Hepatocyte (in vitro differentiated cells): Measurements from ENCODE around the gene GLRA2. TPM values are rescaled to one million over a fixed set of nuclear protein-coding genes. Genes with fewer than 3 reads are reported as not detected.
A peak's percentile ranks its signal among the peaks of the same experiment; 100 is the strongest.

Experiments used
- DNase-seq: peaks from one replicate; pipeline ENCODE4 v3.0.0-alpha.2; 2016; ENCODE audit warnings: low spot score
- H2AFZ ChIP-seq: fragments of 200-600 bp; sonication (generic); 2 replicates; pipeline ENCODE4 v1.6.0; 2016; ENCODE audit warnings: antibody characterized with exemption, mild to moderate bottlenecking
- H3K27ac ChIP-seq: fragments of 200-600 bp; sonication (generic); 2 replicates; pipeline ENCODE4 v1.5.1; 2016; ENCODE audit warnings: mild to moderate bottlenecking
- H3K27me3 ChIP-seq: fragments of 200-600 bp; sonication (generic); 2 replicates; pipeline ENCODE4 v1.6.1; 2016
- H3K36me3 ChIP-seq: fragments of 200-600 bp; sonication (generic); replicated peaks from 2 replicates; pipeline ENCODE4 v1.5.1; 2016; ENCODE audit warnings: low read depth; ENCODE audit not compliant: insufficient read depth
- H3K4me1 ChIP-seq: fragments of 200-600 bp; sonication (generic); 2 replicates; pipeline ENCODE4 v1.5.1; 2016; ENCODE audit warnings: mild to moderate bottlenecking, moderate library complexity; ENCODE audit not compliant: insufficient read depth
- H3K4me2 ChIP-seq: fragments of 200-600 bp; sonication (generic); 2 replicates; pipeline ENCODE4 v1.6.0; 2016
- H3K4me3 ChIP-seq: fragments of 200-600 bp; sonication (generic); 2 replicates; pipeline ENCODE4 v1.5.1; 2016; ENCODE audit warnings: mild to moderate bottlenecking
- H3K79me2 ChIP-seq: fragments of 200-600 bp; sonication (generic); 2 replicates; pipeline ENCODE4 v1.6.0; 2017; ENCODE audit warnings: mild to moderate bottlenecking
- H3K9me2 ChIP-seq: fragments of 200-600 bp; sonication (generic); replicated peaks from 2 replicates; pipeline ENCODE4 v1.6.0; 2017; ENCODE audit warnings: mild to moderate bottlenecking; ENCODE audit not compliant: insufficient read depth
- H3K9me3 ChIP-seq: fragments of 200-600 bp; sonication (generic); 2 replicates; pipeline ENCODE4 v1.5.1; 2016; ENCODE audit warnings: low read depth, mild to moderate bottlenecking
- H4K20me1 ChIP-seq: fragments of 200-600 bp; sonication (generic); 2 replicates; pipeline ENCODE4 v1.6.0; 2016; ENCODE audit warnings: mild to moderate bottlenecking; ENCODE audit not compliant: insufficient read depth, poor library complexity, severe bottlenecking
- EZH2 ChIP-seq: fragments of 200-600 bp; sonication (generic); IDR thresholded peaks from 2 replicates; pipeline ENCODE4 v1.6.1; 2016; ENCODE audit warnings: antibody characterized with exemption, mild to moderate bottlenecking, borderline replicate concordance
- EZH2phosphoT487 ChIP-seq: fragments of 200-600 bp; sonication (generic); IDR thresholded peaks from one replicate; pipeline ENCODE4 v1.6.1; 2018; ENCODE audit warnings: antibody characterized with exemption, mild to moderate bottlenecking, low read depth, moderate library complexity; ENCODE audit not compliant: unreplicated experiment, severe bottlenecking
- WGBS: methylation state at CpG from one replicate; pipeline ENCODE4 v1.1.6; 2016; ENCODE audit warnings: low lambda C conversion rate; ENCODE audit errors: missing lambda C conversion rate; 5-methylcytosine and 5-hydroxymethylcytosine counted together
- polyA plus RNA-seq: library from polyadenylated mRNA; unstranded; fragments of >200 nt; fragmentation: Nextera tagmentation; extraction: Ambion mirVana; gene quantifications from 2 replicates; pipeline ENCODE4 v1.2.1, GENCODE V29; 2016
- total RNA-seq: library from RNA; depleted of rRNA; stranded (reverse); fragments of >200 nt; gene quantifications from 2 replicates; pipeline ENCODE4 v1.2.3, GENCODE V29; 2014
- TF ChIP-seq, protein P1 (sequence below): fragments of 200-600 bp; sonication (generic); IDR thresholded peaks from 2 replicates; pipeline ENCODE4 v1.5.1; 2016; ENCODE audit warnings: antibody characterized with exemption, mild to moderate bottlenecking; ENCODE audit not compliant: poor library complexity

The GLRA2 gene
- total and polyA plus RNA-seq, 2 experiments from 2014 or later: not detected

DNA sequence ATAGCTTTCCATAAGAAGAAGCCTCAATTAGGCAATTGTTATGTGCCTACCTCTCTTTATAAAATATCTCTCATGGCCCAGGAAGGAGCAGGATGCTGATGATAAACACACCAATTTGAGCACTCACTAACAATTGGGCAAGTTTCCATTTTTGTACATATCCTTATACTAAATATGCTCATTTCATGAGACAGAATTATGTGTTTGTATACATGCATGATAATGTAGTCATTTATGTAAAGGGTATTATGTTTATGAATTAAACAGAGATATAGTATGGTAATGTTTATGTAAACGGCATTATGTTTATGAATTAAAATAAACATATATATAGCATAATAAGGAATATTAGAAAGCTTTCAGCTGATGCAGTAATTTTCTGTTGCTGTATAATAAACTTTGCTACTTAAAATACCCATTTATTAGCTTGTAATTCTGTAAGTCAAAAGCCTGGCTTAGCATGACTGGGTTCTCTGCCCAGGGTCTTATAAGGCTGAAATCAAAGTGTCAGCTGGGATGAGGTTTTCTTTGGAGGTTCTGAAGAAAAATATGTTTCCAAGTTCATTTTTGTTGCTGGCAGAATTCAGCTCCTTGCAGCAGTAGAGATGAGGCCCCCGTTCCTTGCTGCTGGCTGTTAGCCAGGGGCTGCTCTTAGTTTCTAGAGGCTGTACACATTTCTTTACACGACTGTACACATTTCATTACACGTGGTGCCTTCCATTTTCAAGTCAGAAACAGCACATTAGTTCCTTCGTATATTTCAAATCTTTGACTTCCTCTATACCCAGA, 89.0 kb downstream of the GLRA2 start:
- H3K27ac ChIP-seq: no peak overlapping the region
- DNase-seq: peak; percentile 13
- H3K9me2 ChIP-seq: no peaks in the 10 kb centered on the region
- H4K20me1 ChIP-seq: no peaks in the 10 kb centered on the region
- no peaks in the 10 kb centered on the region for H3K4me1 ChIP-seq
- WGBS: 51% methylated on average over 5 of the region's 5 CpGs
- H3K36me3 ChIP-seq: no peaks in the 10 kb centered on the region
- no peak for TF ChIP-seq EZH2phosphoT487
- TF ChIP-seq, protein P1, sequence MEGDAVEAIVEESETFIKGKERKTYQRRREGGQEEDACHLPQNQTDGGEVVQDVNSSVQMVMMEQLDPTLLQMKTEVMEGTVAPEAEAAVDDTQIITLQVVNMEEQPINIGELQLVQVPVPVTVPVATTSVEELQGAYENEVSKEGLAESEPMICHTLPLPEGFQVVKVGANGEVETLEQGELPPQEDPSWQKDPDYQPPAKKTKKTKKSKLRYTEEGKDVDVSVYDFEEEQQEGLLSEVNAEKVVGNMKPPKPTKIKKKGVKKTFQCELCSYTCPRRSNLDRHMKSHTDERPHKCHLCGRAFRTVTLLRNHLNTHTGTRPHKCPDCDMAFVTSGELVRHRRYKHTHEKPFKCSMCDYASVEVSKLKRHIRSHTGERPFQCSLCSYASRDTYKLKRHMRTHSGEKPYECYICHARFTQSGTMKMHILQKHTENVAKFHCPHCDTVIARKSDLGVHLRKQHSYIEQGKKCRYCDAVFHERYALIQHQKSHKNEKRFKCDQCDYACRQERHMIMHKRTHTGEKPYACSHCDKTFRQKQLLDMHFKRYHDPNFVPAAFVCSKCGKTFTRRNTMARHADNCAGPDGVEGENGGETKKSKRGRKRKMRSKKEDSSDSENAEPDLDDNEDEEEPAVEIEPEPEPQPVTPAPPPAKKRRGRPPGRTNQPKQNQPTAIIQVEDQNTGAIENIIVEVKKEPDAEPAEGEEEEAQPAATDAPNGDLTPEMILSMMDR: no peak
- TF ChIP-seq EZH2: no peak
- H3K4me3 ChIP-seq: no peak overlapping the region
- H3K4me2 ChIP-seq: no peak overlapping the region
- no peak overlapping the region for H2AFZ ChIP-seq
- no peaks in the 10 kb centered on the region for H3K79me2 ChIP-seq
- H3K27me3 ChIP-seq: no peaks in the 10 kb centered on the region
- H3K9me3 ChIP-seq: no peaks in the 10 kb centered on the region

DNA sequence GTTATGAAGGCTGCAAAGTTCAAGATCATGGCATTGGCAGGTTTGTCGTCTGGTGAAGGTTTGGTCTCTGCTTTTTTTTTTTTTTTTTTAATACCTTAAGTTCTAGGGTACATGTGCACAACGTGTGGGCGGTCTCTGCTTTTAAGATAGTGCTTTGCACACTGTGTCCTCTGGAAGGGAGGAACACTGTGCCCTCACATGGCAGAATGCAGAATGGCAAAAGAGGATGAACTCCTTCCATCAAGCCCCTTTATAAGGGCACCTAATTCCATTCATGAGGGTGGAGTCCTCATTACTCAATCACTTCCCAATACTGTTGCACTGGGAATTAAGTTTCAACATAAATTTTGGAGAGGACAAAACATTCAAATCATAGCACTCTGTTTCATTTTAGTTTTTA, 101.4 kb downstream of the GLRA2 start:
- Histone ChIP-seq H3K4me2 (no peak overlapping the region), H2AFZ (no peak overlapping the region), H3K9me3 (no peaks in the 10 kb centered on the region), H4K20me1 (no peaks in the 10 kb centered on the region), H3K27me3 (no peaks in the 10 kb centered on the region), H3K36me3 (no peaks in the 10 kb centered on the region), H3K4me3 (no peak overlapping the region), H3K4me1 (no peaks in the 10 kb centered on the region), H3K9me2 (no peaks in the 10 kb centered on the region), H3K79me2 (no peaks in the 10 kb centered on the region), H3K27ac (no peak overlapping the region)
- DNase-seq: no peak
- TF ChIP-seq, protein P1: no peak
- TF ChIP-seq EZH2 (no peak), EZH2phosphoT487 (no peak)
- WGBS: 43% methylated on average over 3 of the region's 3 CpGs

DNA sequence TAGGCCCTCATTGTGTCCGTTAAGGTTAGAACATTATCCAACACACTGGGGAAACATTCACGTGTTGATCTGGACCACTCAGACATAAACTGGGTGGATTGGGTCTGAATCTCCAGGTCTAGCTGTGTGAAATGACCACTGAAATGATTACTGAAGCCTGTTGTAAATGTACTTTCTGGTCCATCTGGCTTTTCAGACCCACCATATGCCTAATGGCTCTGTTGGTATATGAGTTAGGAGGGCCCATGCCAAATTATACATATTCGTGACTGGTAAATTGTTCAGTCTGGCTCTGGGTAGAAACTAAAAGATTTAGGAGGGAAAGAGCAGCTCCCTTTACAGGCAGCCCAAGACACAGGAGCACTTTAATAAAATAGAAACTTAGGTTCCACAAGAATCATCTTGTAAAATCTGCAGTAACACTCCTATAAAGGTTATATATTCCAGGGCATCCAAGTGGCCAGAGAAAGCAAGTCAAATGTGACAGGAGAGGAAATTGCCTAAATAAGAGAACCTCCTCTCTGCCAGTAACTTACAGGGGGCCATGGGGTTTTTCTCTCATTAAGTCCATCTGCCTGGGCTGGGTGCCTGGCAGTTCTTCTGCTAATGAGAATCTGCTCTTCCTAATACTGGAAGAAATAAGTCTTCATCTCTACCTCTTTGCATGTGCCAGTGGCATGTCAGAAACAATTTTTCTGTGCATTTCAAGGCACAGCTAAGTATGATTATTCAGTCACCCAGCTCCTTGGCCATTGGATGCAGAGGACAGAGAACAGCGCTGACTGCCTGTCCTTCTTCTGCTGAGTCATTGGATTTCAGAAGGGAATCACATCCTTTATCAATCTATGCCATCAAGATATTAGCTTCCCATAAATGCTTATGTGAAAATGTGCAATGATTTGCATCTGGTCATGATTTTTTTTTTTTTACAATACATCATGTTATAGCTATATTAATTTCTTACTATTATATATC, 112.6 kb downstream of the GLRA2 start:
- Histone ChIP-seq H3K9me2 (no peaks in the 10 kb centered on the region), H3K4me1 (no peaks in the 10 kb centered on the region), H3K4me3 (no peak overlapping the region), H3K27ac (no peak overlapping the region), H3K4me2 (no peak overlapping the region), H4K20me1 (no peaks in the 10 kb centered on the region), H3K79me2 (no peaks in the 10 kb centered on the region), H3K36me3 (no peaks in the 10 kb centered on the region), H3K27me3 (no peaks in the 10 kb centered on the region), H2AFZ (no peak overlapping the region), H3K9me3 (no peaks in the 10 kb centered on the region)
- TF ChIP-seq, protein P1: no peak
- TF ChIP-seq EZH2 (no peak), EZH2phosphoT487 (no peak)
- 72% methylated on average over 4 of the region's 4 CpGs for WGBS
- DNase-seq: no peak
